SW480 (cell line): ENCODE data around the gene CALHM6.

Experiments
- DNase-seq: peaks from one replicate; pipeline ENCODE4 v3.0.0-alpha.2; 2016; ENCODE audit warnings: low spot score

CALHM6 gene

DNA sequence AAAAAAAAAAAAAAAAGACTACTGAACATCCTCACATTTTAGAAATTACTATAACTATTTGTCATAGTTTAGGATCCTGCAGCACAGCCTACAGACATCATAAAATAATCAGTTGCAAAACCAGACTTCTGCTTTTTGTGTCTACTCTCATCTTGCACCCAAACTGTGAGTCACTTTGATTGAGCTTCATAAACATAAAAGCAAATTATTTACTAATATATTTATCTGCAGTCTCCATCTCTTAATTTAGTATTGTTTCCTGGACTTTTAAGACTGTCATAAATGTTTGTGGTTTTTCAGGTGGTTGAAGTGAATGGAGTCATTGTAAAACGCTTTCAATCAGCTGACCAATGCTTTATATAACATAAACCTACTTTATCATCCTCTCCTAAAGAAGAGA is 14.8 kb upstream of the CALHM6 start:
- DNase-seq = peak; percentile 77

DNA sequence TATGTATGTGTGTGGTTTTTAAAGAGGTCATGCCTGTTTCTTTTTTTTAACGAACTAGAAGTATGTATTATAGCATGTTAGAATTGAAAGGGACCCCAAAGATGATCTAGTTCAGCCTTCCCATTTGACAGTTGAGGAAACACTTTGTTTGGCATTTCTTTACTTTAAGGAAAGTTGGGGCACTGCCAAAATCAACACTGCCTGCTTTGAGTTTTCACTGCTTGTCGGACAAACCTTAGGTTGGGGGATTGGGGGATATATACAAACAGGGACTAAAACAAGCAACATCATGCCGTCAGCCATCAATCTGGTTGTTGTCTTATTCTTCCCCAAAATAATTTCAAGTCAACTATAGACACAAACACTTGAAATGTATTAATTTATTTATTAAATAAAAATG is 14.1 kb upstream of the CALHM6 start:
- no peak for DNase-seq

DNA sequence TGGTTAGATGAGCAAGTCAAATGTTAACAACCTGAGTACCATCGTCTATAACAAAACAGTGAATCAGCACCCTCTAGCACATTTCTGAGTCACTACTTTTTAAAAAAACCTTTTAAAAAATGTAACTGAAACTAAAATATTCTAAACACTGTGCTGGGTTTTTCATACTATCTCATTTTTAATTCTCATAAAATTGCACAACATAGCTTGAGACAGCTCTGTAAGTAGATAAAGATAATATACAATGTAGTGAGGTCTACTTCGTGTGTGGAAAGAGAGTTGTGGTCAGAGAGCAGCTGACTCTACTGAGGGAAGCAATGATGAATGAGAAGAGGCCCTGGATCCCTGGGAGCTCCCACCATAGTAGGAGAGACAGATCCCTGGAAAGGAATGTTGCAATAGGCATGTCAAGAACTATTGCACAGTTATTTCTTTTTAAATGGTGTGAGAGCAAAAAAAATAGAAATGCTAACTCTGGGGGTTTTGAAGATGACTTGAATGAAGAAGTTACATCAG is 13.6 kb upstream of the CALHM6 start:
- DNase-seq = peak; percentile 4

DNA sequence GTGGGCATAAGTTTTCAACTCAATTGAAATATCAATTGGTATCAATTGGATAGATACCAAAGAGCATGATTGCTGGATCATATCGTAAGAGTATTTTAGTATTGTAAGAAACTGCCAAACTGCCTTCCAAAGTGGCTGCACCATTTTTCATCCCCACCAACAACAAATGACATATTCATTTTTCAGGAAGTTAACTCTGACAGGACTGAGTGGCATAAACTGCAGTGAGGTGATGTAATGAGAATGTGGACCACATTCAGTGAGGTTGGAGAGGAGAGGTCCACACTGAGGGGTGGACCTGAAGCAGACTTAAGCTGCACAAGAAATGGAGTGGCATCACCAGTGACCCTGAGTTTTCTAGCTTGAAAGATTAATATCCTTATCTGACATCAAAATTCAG is 11.6 kb upstream of the CALHM6 start:
- no peak for DNase-seq

DNA sequence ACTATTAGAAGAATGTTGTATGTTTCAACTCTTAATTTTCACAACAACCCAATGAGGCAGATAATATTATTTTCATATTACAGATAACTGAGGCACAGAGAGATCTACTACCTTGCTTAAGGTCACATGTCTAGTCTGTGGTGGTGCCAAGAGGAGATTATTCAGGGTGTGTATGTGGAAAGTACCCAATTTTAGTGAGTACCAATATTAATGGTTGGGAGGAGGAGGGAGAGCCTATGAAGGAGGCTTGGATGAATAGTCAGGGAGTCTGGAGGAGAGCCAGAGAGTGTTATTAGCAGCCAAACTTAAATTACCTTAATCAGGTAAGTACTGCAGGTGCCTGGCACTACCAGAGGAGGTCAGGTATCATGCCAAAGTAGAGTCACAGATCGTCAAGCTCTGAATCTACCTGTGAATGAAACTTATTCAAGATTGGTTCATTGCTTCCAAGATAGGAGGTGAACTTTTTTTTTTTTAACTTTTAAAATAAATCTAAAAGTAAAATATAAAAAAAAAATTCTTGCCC is 10.9 kb upstream of the CALHM6 start:
- no peak for DNase-seq

DNA sequence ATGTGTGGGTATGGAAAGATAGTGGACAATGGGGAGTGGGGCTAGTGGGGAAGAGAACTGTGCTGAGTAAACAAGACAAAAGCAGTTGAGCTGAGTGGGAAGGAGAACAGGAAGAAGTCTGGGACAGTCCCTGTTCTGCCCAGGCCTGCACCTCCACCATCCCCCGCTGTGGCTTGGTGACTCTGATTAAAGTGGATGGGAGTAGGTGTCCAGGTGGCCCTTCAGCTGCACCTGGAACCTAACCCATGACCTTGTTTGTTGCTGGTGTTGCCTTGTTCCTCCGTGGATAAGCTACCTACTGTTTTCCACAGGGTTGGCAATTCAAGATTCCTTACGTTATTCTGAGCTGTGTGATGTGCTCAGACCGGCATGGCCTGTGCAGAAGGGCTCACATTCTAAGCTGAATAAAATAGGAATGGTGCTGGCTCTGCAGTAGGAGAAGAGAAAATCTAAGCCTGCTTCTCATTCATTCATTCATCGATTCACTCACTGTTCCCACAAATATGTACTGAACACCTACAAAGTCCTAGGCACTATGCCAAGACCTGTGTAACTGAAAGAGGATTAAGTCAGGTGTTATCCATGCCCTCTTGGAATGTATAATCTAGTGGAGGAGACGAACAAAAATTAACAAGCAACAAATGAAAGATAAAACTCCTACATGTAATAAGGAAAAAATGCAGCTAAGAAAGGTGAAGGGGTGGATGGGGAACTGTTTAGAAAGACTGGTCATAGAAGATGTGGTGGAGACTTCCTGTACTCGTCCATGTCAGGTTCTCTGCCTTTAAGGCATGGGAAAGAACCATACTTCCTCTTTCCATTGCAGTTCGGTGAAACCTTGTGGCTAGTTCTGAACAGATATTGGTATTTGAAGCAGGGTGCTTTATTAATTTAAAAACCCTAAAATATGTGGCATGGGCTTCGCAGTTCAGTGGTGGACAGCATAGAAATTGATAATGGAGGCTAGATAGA is 10.1 kb upstream of the CALHM6 start:
- no peak for DNase-seq

DNA sequence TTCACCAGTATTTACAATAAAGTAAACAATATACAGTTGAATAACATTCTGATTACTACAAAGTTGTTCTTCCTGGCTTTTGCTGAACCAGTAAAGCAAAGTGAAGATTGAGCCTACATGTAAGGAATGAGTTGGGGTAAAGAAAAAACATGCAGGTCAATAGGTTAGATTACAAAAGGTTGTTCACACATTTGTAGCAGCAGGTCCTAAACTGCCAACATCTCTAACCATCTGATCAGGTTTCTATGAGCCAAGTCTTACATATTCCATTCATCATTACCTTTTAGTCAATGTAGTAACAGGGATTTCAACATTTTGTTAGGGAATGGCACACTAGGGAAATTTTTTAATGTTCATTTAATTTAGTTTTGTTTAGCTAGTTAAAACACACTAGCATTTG is 9.3 kb upstream of the CALHM6 start:
- DNase-seq = no peak

DNA sequence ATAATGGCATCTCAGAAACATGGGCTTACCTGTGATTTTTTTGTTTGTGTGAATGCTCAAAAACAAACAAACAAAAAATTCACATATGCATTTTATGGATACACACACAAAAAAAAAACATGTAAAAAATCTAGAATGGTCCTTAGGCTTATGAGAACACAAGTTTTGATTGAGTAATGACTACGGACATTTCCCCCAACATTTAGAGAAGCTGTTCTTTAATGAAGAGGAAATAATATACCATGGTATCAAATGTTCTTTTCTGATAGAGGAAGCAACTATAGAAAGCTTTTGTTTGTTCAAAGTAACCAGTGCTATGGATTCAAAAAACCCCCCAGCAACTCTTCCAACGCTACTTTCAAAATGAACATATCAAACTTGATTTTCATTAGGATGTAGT is 8.6 kb upstream of the CALHM6 start:
- no peak for DNase-seq

DNA sequence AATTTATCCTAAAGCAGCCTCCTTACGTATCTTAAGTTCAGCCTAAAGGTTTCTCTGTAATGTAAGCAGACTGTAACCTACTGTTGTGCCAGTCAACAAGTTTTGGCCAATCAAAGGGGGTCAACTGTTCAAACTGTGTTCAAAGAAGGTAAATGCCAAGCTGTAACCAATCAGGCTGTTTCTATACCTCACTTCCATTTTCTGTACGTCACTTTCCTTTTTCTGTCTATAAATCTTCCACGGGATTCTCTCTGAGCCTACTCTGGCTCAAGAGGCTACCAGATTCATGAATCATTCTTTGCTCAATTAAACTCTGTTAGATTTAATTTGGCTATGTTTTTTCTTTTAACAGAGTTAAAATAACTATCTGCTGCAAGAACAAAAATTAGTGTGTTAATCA is 5.1 kb upstream of the CALHM6 start:
- no peak for DNase-seq

DNA sequence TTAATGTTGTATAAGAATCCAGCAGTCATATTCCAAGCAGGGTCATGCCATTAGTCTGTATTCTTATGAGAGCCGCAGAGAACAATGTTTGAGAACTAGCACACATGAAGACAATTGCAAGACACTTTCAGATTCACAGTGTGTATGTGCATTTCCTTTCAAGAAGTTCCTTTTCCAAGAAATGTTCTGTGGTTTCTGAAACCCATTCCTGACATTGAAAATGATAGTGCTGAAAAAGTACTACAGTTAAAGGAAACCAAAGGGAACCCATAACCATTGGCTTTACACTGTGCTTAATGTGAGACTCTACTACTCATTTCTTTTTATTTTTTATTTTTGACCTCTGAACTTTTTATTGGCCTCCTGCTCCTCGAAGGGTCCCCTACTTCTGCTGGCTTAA is 4.2 kb upstream of the CALHM6 start:
- DNase-seq = no peak

DNA sequence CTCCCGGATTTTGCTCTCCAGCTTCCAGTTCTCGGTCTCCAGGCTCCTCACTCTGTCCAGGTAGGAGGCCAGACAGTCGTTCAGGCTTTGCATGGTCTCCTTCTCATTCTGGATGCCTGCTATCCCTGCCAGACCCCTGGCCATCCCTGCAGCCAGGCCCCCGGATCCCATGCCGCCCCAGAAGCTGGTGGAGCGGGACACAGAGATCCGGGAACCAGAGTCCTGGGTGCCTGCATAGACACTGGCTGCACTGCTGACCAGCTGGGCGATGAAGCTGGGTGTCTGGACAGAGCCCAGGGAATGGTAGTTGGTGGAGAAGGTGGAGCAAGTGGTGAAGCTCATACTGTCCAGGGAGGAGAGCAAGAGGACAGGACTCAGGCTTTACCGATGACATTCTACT is 2.9 kb upstream of the CALHM6 start:
- DNase-seq = no peak

DNA sequence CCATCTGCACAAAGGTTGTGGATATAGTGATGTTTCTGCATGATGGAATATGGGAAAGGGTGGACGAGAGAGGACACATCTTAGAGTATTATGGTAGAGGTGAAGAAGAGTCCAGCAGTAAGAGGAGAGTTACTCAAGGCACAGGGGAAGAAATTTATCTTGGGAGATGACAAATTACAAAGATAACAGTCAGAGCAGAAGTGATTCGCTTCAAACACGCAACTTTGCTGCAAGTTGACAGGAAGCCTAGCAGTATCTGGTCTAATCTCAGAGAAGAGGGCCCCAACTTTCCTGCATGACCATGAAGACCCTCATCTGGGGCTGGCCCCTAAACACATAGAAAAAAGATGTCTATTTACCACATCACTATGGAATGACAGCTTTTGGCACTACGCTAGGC is 1.2 kb upstream of the CALHM6 start:
- no peak for DNase-seq

DNA sequence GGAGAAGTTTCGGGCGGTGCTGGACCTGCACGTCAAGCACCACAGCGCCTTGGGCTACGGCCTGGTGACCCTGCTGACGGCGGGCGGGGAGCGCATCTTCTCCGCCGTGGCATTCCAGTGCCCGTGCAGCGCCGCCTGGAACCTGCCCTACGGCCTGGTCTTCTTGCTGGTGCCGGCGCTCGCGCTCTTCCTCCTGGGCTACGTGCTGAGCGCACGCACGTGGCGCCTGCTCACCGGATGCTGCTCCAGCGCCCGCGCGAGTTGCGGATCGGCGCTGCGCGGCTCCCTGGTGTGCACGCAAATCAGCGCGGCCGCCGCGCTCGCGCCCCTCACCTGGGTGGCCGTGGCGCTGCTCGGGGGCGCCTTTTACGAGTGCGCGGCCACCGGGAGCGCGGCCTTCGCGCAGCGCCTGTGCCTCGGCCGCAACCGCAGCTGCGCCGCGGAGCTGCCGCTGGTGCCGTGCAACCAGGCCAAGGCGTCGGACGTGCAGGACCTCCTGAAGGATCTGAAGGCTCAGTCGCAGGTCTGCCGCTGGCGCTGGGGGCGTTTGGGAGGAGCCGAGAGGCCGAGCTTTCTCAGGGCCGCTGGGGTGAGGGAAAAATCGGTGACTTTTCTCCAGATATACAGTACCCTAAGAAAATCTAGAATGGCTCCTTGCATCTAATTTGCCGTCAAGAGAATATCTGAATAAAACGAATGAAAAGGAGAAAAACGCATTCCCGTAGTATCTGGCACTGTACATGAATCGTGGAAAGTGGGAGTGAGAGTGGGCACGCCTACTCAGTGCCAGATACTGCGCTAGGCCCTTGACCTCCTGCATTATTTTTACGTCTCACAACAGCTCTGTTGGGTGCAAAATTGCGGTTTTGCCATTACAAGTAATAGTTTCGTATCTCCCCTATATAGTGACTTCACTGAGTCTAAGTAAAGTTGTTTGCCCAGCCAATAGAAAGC is 1.0 kb downstream of the CALHM6 start:
- DNase-seq = no peak

DNA sequence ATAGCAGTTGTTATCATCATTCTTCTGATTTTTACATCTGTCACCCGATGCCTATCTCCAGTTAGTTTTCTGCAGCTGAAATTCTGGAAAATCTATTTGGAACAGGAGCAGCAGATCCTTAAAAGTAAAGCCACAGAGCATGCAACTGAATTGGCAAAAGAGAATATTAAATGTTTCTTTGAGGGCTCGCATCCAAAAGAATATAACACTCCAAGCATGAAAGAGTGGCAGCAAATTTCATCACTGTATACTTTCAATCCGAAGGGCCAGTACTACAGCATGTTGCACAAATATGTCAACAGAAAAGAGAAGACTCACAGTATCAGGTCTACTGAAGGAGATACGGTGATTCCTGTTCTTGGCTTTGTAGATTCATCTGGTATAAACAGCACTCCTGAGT is 2.1 kb downstream of the CALHM6 start:
- DNase-seq = no peak

DNA sequence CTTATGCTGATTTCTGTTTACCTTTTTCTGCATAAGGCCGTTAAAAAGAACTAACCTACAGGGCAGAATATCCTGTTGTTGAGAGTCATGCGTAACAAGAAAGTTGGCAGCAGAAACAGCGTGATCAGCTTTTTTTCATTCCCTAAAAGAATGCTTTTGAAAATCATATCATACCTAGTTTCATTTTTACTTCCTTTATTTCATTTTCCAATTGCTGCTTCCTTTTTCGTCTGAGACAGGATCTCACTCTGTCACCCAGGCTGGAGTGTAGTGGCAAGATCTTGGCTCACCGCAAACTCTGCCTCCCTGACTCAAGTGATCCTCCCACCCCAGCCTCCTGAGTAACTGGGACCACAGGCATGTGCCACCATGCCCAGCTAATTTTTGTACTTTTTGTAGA is 4.1 kb downstream of the CALHM6 start:
- DNase-seq = no peak

DNA sequence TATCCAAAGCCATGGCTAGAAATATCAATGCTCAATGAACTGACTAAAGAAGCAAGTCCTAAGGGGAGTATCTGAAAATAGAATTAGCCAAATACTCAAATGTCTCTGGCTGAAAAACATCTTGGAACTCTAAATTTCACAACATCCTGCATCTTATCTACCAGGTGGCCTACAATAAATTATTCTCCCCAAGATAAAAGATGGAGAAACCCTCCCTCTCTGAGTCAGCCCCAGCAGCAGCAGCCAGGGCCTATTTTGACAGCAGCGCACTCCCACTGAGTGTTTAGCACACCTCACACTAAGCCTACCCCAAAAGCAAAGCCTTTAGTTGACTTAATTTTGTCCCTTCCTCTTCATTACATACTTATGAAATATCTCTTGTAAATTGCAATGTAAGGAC is 5.9 kb downstream of the CALHM6 start:
- no peak for DNase-seq

DNA sequence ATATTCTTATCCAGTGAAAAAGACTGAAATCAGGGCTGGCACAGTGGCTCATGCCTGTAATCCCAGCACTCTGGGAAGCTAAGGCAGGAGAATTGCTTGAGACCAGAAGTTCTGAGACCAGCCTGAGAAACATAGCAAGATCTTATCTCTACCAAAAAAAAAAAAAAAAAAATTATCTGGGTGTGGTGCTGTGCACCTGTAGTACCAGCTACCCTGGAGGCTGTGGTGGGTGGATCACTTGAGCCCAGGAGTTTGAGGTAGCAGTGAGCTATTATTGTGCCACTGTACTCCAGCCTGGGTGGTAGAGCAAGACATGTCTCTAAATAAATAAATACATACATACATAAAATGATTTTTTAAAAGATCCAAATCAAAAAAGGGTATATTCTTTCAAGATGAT is 6.3 kb downstream of the CALHM6 start:
- DNase-seq = no peak

DNA sequence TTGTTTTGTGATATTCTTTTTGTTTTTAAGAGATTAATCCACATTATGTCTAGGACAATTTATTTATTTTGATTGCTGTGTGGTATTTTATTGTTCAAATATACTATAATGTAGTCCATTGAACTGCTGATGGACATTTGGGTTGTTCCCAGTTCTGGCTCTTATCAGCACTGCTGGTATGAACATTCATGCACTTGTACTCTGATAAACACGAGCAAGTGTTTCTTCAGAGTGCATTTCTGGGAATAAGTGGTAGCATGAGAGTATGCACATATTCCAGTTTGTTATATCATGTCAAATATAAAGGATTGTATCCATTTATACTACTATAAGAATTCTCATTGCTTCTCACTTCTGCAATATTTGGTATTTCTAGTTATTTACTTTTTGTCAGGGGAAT is 7.1 kb downstream of the CALHM6 start:
- DNase-seq = no peak

DNA sequence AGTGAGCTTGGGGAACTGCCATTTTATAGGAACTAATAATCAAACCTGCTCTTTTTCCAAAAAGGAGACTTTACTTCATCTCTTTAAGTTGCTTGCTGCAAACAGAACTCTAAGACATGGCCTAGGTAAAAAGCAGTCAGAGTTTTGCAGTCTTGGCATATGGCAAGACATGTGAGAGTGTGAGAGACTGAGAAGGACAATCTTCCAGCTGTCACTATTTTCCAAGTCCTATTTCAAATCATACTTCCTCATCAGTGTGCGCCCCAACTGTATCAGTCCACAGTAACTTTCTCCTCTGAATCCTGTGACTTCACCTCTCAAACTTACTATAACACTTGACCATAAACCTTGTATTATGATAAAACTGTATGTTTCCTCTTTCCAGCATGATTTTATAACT is 10.4 kb downstream of the CALHM6 start:
- no peak for DNase-seq

DNA sequence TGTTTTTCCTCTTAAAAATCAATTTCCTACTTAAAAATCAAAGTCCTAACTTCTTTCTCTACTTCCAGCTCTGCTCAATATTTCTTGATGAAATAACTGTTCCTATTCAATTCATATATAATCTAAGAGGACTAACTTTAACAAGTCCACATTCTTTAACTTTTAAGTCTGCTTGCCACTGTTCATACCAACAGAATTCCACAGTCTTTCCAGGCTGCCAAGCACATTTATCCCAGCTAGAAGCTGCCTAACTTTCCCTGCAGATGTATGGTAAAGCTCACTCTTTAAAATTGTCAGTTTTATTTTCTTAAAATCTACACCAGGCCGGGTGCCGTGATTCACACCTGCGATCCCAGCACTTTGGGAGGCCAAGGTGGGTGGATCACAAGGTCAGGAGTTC is 11.5 kb downstream of the CALHM6 start:
- no peak for DNase-seq

DNA sequence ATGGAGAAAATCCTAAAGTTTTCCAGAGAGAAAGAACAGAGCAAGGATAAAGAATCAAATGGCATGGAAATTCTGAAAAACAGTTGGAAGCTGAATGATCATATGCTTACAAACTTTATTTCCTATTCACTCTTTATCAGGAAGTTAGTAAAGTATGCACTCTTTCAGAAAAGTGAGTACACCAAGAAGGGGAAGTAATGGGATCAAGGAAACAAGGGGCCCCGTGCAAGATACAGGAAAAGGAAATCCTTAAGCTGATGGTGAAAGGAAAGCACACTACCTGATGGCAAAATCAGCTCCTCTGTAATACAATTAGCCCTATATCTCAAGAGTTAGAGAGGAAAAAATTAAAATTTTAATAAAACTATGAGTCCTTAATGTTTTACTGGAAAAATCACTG is 14.0 kb downstream of the CALHM6 start:
- DNase-seq = no peak

DNA sequence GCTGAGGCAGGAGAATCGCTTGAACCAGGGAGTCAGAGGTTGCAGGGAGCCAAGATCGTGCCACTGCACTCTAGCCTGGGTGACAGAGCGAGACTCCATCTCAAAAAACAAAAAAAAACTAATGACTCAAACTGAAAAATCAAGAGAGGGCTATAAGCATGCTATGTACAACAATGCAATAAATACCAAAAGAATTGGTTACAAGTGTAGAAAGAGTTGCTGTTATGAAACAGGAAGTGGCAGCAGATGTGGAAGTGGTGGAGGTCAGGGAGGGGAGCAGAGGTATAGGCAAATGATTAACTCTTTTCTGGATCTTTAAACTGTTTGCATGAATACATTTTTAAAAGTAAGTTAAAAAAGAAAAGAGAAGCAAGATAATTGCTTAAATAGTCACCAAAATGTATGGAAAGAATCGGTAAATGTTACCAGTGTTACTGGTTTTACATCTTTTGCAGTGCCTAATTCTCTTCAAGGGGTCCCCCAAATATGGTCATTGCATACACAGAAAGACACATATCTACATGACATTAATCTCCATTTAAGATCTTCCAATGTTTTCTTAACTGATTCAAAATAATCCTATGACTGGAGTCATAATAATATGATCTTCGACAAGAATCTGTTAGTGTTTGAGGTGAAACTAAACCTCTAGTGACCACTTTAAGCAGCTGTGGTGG is 15.0 kb downstream of the CALHM6 start:
- DNase-seq = no peak
